T-cell (primary cell): ENCODE data around the gene TTC23. TPM values are rescaled to one million over a fixed set of nuclear protein-coding genes. Genes with fewer than 3 reads are reported as not detected.
"Not testable (repeated sequence)": the region's sequence is repeated elsewhere in the genome, so short reads cannot be mapped to it uniquely, and the experiment has no call there.

Experiments
- ATAC-seq, 4 experiments: fragments of 200-7000 bp in 3 of 4; fragments of 150-1000 bp in 1 of 4; cut with Tn5 transposase; replicated peaks in 1 of 4; 1 replicate in 3 of 4; 2 replicates in 1 of 4; pipeline ENCODE4 v1.10.0; 2021; ENCODE audit warnings: moderate library complexity in 3 of 4, mild to moderate bottlenecking in 2 of 4, moderate number of reproducible peaks in 1 of 4
- CTCF ChIA-PET, 2 donors: fragments of 300-600 bp; sonication (Branson Sonifier 250); formaldehyde crosslinking; loops; one replicate each; lab custom pipeline; 2022; ENCODE audit warnings: antibody characterized with exemption in 2 of 2; lab: Charles Lee
- POLR2A ChIA-PET, 2 donors: fragments of 300-600 bp; sonication (Branson Sonifier 250); formaldehyde crosslinking; loops; one replicate each; lab custom pipeline; 2022; ENCODE audit warnings: antibody characterized with exemption in 2 of 2; lab: Charles Lee
- DNase-seq, 35 experiments: peaks; one replicate each; pipeline versions ENCODE4 v3.0.0 to v3.0.0-alpha.2; 2013 to 2023
- H3K27ac ChIP-seq: one replicate; pipeline ENCODE4 v1.5.1; 2013; ENCODE audit warnings: low read length
- H3K27me3 ChIP-seq, 2 experiments: replicated peaks in 1 of 2; 1 replicate in 1 of 2; 2 replicates in 1 of 2; pipeline versions ENCODE4 v1.6.1 to v1.7.0; 2013; ENCODE audit warnings: low read length in 1 of 2, mixed read lengths in 1 of 2; ENCODE audit not compliant: control insufficient read depth in 2 of 2, insufficient read depth in 2 of 2; ENCODE audit errors: extremely low read depth in 1 of 2
- H3K36me3 ChIP-seq, 2 donors: 1 replicate in 1 of 2; 2 replicates in 1 of 2; pipeline versions ENCODE4 v1.6.1 to v1.7.0; 2013; ENCODE audit warnings: low read length in 1 of 2; ENCODE audit not compliant: control insufficient read depth in 2 of 2, insufficient read depth in 1 of 2; ENCODE audit errors: extremely low read depth in 1 of 2
- H3K4me1 ChIP-seq, 2 experiments: 1 replicate in 1 of 2; 2 replicates in 1 of 2; pipeline versions ENCODE4 v1.6.1 to v1.7.0; 2013; ENCODE audit warnings: low read length in 2 of 2, mixed read lengths in 1 of 2; ENCODE audit not compliant: insufficient read depth in 2 of 2, control insufficient read depth in 1 of 2; ENCODE audit errors: extremely low read depth in 1 of 2
- H3K4me3 ChIP-seq, 2 donors: 1 replicate in 1 of 2; 2 replicates in 1 of 2; pipeline versions ENCODE4 v1.5.1 to v1.7.0; 2013; ENCODE audit warnings: mild to moderate bottlenecking in 2 of 2, low read length in 1 of 2, moderate library complexity in 1 of 2; ENCODE audit not compliant: control insufficient read depth in 1 of 2; ENCODE audit errors: extremely low read depth in 1 of 2
- H3K9me3 ChIP-seq: 2 replicates; pipeline ENCODE4 v1.7.0; 2013
- H3K27ac Mint-ChIP-seq, 2 donors: one replicate each; pipeline ENCODE4 v1.8.0; 2020 to 2021; ENCODE audit warnings: mild to moderate bottlenecking in 2 of 2, mixed read lengths in 2 of 2
- H3K27me3 Mint-ChIP-seq, 2 donors: one replicate each; pipeline ENCODE4 v1.8.0; 2021 to 2022; ENCODE audit warnings: mixed read lengths in 2 of 2
- H3K36me3 Mint-ChIP-seq: one replicate; pipeline ENCODE4 v1.8.0; 2021; ENCODE audit warnings: mixed read lengths
- H3K4me1 Mint-ChIP-seq, 3 donors: one replicate each; pipeline ENCODE4 v1.8.0; 2020 to 2022; ENCODE audit warnings: mixed read lengths in 3 of 3, mild to moderate bottlenecking in 1 of 3
- H3K4me3 Mint-ChIP-seq, 3 donors: one replicate each; pipeline ENCODE4 v1.8.0; 2020 to 2022; ENCODE audit warnings: mild to moderate bottlenecking in 3 of 3, mixed read lengths in 3 of 3, moderate library complexity in 3 of 3
- H3K9me3 Mint-ChIP-seq, 3 donors: one replicate each; pipeline ENCODE4 v1.8.0; 2020 to 2022; ENCODE audit warnings: mixed read lengths in 3 of 3
- WGBS: methylation state at CpG from one replicate; pipeline ENCODE4 v1.1.5; 2013; ENCODE audit warnings: missing lambda C conversion rate; ENCODE audit not compliant: insufficient coverage; 5-methylcytosine and 5-hydroxymethylcytosine counted together
- total RNA-seq, 35 experiments: library from RNA in 6 of 35; stranded (reverse) in 6 of 35; fragments of 120-200 nt in 1 of 35; gene quantifications; one replicate each; pipeline versions ENCODE4 v1.2.1 to v1.2.4 and lab custom pipeline; 2013 to 2026

TTC23 gene
- total RNA-seq, 5 donors from 2014 or later (not counting 1 experiment from before 2014, with no cell fraction given): 0.18 to 2.2 (median 1.3) TPM; not detected in 2

GRCh38 chr15:99117111-99117510 lies 132.3 kb downstream of the TTC23 start:
- H3K9me3 Mint-ChIP-seq: no peaks in the 10 kb centered on the region
- no peak overlapping the region for H3K4me3 Mint-ChIP-seq
- H3K27me3 Mint-ChIP-seq: peaks cover 0 to 10% of the 10 kb centered on the region in 2 donors
- H3K4me1 Mint-ChIP-seq: no peaks in the 10 kb centered on the region
- POLR2A ChIA-PET: interaction anchor here in 1 of 2 donors (0.6 kb wide), 1 partner anchor 12 kb away, joined by 3 read pairs; no protein-coding TSS in a partner anchor
- DNase-seq (no peak), ATAC-seq (no peak)
- WGBS: 84% methylated on average over 8 of the region's 8 CpGs
- no peaks in the 10 kb centered on the region for H3K4me1 ChIP-seq
- no peaks in the 10 kb centered on the region for H3K36me3 ChIP-seq
- no peaks in the 10 kb centered on the region for H3K36me3 Mint-ChIP-seq
- no peak overlapping the region for H3K27ac ChIP-seq
- peaks cover 0 to 6% of the 10 kb centered on the region in 2 experiments for H3K27me3 ChIP-seq
- no peak overlapping the region for H3K4me3 ChIP-seq
- CTCF ChIA-PET: no interaction called here
- no peak overlapping the region for H3K27ac Mint-ChIP-seq
- no peaks in the 10 kb centered on the region for H3K9me3 ChIP-seq

GRCh38 chr15:99115300-99116215 lies 133.8 kb downstream of the TTC23 start:
- Histone ChIP-seq H3K9me3 (no peaks in the 10 kb centered on the region), H3K27ac (no peak overlapping the region), H3K27me3 (peaks cover 0 to 6% of the 10 kb centered on the region in 2 experiments), H3K4me3 (no peak overlapping the region), H3K36me3 (no peaks in the 10 kb centered on the region), H3K4me1 (peaks cover 2 to 3% of the 10 kb centered on the region in 2 experiments)
- ChIA-PET POLR2A (no interaction called here), CTCF (interaction anchor here in 1 of 2 donors (0.7 kb wide), 1 partner anchor 58 kb away, joined by 3 read pairs; no protein-coding TSS in a partner anchor)
- Mint-ChIP-seq H3K9me3 (no peaks in the 10 kb centered on the region), H3K27me3 (peaks cover 0 to 6% of the 10 kb centered on the region in 2 donors), H3K27ac (no peak overlapping the region), H3K4me1 (peaks cover 4 to 6% (median 4%) of the 10 kb centered on the region in 3 donors), H3K4me3 (no peak overlapping the region), H3K36me3 (no peaks in the 10 kb centered on the region)
- DNase-seq (no peak), ATAC-seq (no peak)
- WGBS: 64% methylated on average over 5 of the region's 11 CpGs

GRCh38 chr15:99114511-99115299 lies 134.7 kb downstream of the TTC23 start:
- H3K36me3 Mint-ChIP-seq: no peaks in the 10 kb centered on the region
- peaks cover 4 to 6% (median 5%) of the 10 kb centered on the region in 3 donors for H3K4me1 Mint-ChIP-seq
- H3K27me3 Mint-ChIP-seq: no peaks in the 10 kb centered on the region
- H3K9me3 Mint-ChIP-seq: no peaks in the 10 kb centered on the region
- Histone ChIP-seq H3K27ac (no peak overlapping the region), H3K27me3 (no peaks in the 10 kb centered on the region), H3K9me3 (no peaks in the 10 kb centered on the region), H3K4me3 (no peak overlapping the region), H3K4me1 (peaks cover 3 to 4% of the 10 kb centered on the region in 2 experiments), H3K36me3 (no peaks in the 10 kb centered on the region)
- H3K4me3 Mint-ChIP-seq: no peak overlapping the region
- no peak overlapping the region for H3K27ac Mint-ChIP-seq
- ATAC-seq: no peak
- ChIA-PET CTCF (no interaction called here), POLR2A (no interaction called here)
- WGBS: 92% methylated on average over 6 of the region's 12 CpGs
- no peak for DNase-seq

DNA sequence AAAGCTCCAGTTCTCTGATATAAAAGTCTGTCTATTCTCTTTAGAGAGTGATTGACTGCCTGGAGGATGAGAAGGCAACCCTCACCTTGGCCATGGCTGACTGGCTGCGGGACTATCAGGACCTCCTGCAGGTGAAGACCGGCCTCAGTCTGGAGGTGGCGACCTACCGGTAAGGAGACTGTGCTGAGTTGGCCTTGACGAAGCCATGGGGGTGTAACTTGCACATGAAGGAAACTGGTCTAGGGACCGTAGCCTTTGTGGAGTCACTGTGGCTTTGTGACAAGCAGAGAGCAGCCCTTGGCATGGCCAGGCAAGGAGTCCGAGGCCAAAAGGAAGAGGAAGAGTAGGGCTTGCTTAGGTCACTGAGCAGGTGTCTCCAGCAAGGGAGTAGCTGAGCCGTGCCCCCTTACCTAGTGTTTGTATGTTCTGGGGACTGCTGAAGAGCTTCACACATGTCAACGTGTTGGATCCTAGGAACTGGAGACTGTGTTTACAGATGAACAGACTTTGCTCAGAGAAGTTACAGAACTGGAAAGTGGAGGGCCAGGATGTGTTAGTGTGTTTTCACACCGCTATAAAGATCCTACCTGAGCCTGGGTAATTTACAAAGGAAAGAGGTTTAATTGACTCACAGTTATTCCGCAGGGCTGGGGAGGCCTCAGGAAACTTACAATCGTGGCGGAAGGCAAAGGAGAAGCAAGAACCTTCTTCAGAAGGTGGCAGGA lies 135.7 kb downstream of the TTC23 start:
- WGBS: 91% methylated on average over 10 of the region's 13 CpGs

GRCh38 chr15:99111641-99112040 lies 137.7 kb downstream of the TTC23 start:
- DNase-seq, H3K36me3 Mint-ChIP-seq, H3K36me3 ChIP-seq, CTCF ChIA-PET, H3K27ac Mint-ChIP-seq, H3K9me3 Mint-ChIP-seq, H3K9me3 ChIP-seq, H3K4me3 Mint-ChIP-seq, H3K4me3 ChIP-seq, ATAC-seq, H3K27ac ChIP-seq: not testable (repeated sequence)
- H3K27me3 Mint-ChIP-seq: peaks cover 6 to 11% of the 10 kb centered on the region in 2 donors
- POLR2A ChIA-PET: interaction anchor here in 1 of 2 donors (0.6 kb wide), 1 partner anchor 142 kb away, joined by 4 read pairs; no protein-coding TSS in a partner anchor
- peaks cover 0 to 11% of the 10 kb centered on the region in 2 experiments for H3K27me3 ChIP-seq
- 96% methylated on average over 5 of the region's 8 CpGs for WGBS
- peaks cover 8 to 18% (median 13%) of the 10 kb centered on the region in 3 donors for H3K4me1 Mint-ChIP-seq
- H3K4me1 ChIP-seq: peaks cover 3 to 12% of the 10 kb centered on the region in 2 experiments

More for the DNA sequence above, 135.7 kb downstream of the TTC23 start:
- H3K9me3 ChIP-seq: no peaks in the 10 kb centered on the region
- H3K9me3 Mint-ChIP-seq: no peaks in the 10 kb centered on the region
- H3K4me3 Mint-ChIP-seq: no peak overlapping the region
- no peak overlapping the region for H3K4me3 ChIP-seq
- no peaks in the 10 kb centered on the region for H3K36me3 Mint-ChIP-seq
- ChIA-PET POLR2A (no interaction called here), CTCF (interaction anchor here in 1 of 2 donors (0.6 kb wide), 1 partner anchor 8 kb away, joined by 3 read pairs; no protein-coding TSS in a partner anchor)
- ATAC-seq: no peak
- H3K27me3 Mint-ChIP-seq: peaks cover 0 to 4% of the 10 kb centered on the region in 2 donors
- no peaks in the 10 kb centered on the region for H3K36me3 ChIP-seq
- peaks cover 3 to 4% of the 10 kb centered on the region in 2 experiments for H3K4me1 ChIP-seq
- no peak overlapping the region for H3K27ac ChIP-seq
- no peak overlapping the region for H3K27ac Mint-ChIP-seq
- H3K4me1 Mint-ChIP-seq: peaks cover 5 to 10% (median 6%) of the 10 kb centered on the region in 3 donors
- no peaks in the 10 kb centered on the region for H3K27me3 ChIP-seq
- no peak for DNase-seq
